PFSK-1 (cell line): ENCODE measurements around the gene TMEM147.

Source experiments
- POLR2AphosphoS5 ChIP-seq: IDR thresholded peaks from 2 replicates; pipeline ENCODE4 v1.6.1; 2012; ENCODE audit warnings: low read depth, mild to moderate bottlenecking, control low read depth, low read length, moderate library complexity
- REST ChIP-seq, 2 experiments: IDR thresholded peaks; 2 replicates each; pipeline versions ENCODE4 v1.6.1 to v1.8.0; 2011 to 2012; ENCODE audit warnings: low read depth in 2 of 2, low read length in 2 of 2, control low read depth in 1 of 2, inconsistent platforms in 1 of 2, mild to moderate bottlenecking in 1 of 2, moderate library complexity in 1 of 2; ENCODE audit not compliant: insufficient read depth in 1 of 2
- TAF1 ChIP-seq: IDR thresholded peaks from 2 replicates; pipeline ENCODE4 v1.6.1; 2012; ENCODE audit warnings: low read length, control low read depth, borderline replicate concordance; ENCODE audit not compliant: insufficient read depth

- no peak for TF ChIP-seq POLR2AphosphoS5
- TF ChIP-seq REST (IDR thresholded peaks at IDR 0.05; ENCODE audit: insufficient read depth in 1 of 2, low read depth in 2 of 2, low read length in 2 of 2): no peak
- no peak for TF ChIP-seq TAF1
These were observed 17.0 kb upstream of the TMEM147 start, which contains the start of gene SBSN for GRCh38 chr19:35528218-35529038.
